SW 1271 (cell line): Measurements from ENCODE around the gene OSBPL6.
"Not testable (repeated sequence)": the region's sequence is repeated elsewhere in the genome, so short reads cannot be mapped to it uniquely, and the experiment has no call there.

Experiments
- DNase-seq, 2 experiments: peaks; one replicate each; lab custom pipeline; 2025; lab: John Stamatoyannopoulos, UW

Gene OSBPL6

DNA sequence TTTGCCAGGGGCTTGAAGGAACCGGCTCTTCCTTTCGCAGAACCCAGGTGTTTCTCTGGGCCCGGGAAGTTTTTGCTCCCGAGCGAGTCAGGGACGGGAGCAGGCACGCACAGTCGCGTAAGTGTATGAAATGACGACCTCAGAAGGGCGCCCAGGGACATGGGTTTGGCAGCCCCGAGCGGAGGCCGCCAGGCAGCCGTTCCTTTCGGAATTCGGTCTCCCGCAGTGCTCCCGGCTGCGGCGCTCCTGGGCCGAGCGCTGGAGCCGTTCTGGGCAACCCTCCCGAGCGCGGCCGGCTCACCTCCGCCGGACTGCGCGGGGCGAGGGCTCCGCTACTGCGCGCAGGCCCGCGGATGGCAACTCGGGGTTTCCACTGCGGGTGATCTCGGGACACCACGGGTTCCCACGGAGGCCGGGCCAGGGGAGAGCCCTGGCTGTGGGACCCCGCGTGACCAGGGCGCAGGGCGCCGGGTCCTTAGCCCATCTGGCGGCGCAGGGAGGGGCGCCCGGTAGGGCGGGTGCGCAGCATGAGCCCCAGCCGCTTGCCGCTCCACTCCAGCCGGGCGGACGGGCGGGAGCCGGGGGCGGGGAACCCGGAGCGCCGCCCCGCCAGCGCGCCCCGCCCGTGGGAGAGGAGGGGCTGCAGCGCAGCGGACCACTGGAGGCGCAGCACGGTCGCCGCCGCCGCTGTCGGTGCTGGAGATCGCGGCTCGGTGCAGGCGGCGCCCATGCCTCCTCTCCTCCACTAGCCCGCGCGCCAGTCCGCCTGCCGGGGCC, at the start of gene OSBPL6:
Gene OSBPL6, plus strand, starts transcription at position 690 of the 777 bp plus-strand sequence. CDS start 111,673 bp downstream, outside the sequence.
- peak; percentile 42 to 56 for DNase-seq

DNA sequence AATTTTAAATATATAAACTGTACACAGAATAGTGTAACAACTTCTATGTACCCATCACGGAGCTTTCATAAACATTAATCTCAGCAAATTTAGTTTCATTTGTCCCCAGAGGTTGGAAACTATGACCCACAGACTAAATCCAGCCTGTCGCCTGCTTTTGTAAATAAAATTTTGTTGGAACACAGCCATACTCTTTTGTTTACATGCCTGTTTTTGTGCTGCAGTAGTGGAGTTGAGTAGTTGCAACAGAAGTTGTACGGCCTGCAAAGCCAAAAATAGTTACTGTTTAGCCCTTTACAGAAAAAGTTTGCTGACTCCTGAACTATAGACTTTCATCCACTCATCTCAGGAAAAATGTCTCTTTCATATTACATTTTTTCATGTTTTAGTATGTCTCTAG, 42.3 kb upstream of the OSBPL6 start:
- no peak for DNase-seq

DNA sequence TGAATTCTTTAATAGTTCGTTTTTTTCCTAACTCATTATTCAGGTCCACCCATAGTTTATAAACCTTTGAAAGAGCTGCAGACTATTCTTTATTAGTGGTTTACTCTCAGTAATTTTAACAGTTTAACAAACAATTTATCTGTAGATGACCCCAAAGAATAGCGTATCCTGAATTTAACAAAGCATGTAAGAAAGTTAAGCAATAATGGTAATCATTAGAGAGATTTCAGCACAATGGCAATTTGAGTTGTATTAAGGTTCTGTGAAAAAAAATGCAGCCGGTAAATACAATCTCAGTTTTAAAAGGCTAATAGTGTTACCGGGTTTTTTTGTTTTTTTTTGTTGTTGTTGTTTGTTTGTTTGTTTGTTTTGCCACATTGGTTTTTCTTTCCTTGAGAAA, 41.8 kb upstream of the OSBPL6 start:
- DNase-seq, result no peak

DNA sequence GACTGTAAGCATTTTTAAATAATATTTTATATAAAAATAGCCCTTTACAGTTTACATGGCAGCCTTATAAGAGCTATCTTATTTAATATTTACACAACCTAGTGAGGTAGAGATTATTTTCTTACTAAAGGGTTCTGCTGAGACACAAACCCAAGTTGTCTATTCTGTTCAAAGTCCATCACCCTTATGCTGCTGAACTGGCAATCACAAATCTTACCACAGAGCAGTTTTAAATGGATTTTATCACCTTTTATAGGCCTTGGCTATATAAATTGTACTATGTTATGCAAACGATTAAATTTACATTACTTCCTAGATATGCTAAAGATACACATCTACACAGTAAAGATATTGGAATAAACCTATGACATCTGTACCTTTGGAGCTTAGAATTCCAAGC, 41.3 kb upstream of the OSBPL6 start:
- DNase-seq, result no peak

DNA sequence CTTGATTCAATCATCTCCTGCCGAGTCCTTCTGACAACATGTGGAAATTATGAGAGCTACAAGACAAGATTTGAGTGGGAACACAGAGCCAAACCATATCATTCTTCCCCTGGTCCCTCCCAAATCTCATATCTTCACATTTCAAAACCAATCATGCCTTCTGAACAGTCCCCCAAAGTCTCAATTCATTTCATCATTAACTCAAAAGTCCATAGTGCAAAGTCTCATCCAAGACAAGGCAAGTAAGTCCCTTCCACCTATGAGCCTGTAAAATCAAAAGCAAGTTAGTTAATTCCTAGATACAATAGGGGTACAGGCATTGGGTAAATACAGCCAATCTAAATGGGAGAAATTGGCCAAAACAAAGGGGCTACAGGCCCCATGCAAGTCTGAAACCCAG, 40.4 kb upstream of the OSBPL6 start:
- not testable (repeated sequence) for DNase-seq

DNA sequence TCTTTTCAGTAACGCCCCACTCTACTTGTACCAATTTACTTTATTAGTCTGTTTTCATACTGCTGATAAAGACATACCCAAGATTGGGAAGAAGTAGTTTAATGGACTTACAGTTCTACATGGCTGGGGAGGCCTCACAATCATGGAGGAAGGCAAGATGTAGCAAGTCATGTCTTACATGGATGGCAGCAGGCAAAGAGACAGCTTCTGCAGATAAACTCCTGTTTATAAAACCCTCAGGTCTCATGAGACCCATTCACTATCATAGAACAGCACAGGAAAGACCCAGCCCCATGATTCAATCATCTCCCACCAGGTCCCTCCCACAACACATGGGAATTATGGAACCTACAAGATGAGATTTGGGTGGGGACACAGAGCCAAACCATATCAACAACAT, 38.8 kb upstream of the OSBPL6 start:
- DNase-seq, result no peak

DNA sequence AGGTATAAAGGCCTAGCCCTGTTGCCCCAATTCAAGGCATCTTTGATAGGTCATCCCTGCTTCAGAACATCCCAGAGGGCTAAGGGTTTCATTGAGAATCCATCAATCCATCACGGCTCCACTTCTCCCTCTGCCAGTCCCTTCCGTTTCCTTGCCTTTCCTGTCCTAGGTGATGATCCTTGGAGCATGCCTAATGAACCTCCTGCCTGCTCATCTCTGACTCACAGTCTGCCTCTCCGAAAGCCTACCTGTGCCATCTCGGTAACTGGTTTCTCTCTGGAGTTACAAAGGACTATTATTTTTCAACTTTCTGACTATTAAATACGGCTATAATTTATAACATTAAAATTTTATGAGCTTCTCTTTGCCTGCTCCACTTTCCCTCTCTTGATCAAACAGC, 36.7 kb upstream of the OSBPL6 start:
- no peak for DNase-seq

DNA sequence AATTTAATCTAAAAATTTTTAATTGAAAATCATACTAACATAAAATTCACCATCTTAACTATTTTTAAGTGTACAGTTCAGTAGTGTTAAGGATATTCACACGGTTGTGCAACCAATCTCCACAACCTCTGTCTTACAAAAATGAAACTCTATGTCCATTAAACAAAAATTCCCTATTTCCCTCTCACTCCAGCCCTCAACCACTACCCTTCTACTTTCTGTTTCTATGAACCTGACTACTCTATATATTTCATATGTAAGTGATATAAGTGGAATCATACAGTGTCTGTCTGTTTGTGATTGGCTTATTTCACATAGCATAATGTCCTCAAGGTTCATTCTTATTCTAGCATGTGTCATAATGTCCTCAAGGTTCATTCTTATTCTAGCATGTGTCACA, 34.3 kb upstream of the OSBPL6 start:
- no peak for DNase-seq

DNA sequence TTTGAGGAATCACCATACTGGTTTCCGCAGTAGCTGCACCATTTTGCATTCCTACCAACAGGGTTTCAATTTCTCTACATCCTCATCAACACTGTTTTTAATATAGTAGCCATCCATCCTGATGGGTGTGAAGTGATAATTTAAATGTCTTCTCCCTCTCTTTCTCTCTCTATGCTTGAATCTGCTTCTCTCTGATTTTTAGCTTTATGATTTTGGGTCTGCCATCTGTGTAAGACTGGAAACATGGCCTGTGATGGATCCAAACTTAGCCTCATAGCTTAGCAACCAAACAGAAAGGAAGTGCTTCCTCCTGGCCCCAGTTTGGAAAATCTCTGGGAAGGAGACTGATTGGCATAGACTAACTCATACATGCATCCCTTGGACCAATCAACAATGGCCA, 33.7 kb upstream of the OSBPL6 start:
- no peak for DNase-seq

DNA sequence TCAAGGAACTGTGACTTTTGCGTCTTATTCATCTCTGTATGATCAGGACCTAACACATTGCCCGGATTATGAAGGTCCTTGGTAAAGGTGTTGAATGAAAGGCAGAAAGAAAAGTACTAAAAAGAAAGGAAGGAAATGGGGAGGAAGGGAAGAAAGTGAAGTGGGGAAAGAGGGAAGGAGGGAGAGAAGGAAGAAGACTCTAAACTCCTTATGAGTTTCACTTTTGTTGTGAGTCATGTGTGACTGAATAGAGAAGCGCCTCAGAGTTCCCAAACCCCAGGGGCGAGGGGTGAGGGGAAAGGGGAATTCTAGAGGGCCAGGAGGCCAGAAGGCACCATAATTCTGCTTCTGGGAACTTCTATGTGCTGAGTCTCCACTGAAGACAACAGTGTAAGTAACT, 30.9 kb upstream of the OSBPL6 start:
- DNase-seq, result no peak

DNA sequence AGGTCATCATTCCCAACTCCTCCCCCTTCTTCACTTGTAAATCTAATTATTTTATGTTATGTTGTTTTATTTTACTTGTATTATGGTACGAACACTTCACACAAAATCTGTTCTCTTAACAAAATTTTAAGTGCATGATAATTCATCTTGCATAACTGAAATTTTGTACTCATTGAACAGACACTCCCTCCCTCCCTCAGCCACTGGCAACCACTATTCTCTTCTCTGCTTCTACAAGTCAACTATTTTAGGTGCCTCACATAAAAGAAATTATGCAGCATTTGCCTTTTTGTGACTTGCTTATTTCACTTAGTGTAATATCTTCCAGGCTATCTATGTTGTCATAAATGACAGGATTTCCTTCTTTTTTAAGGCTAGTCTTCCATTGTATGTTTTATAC, 30.4 kb upstream of the OSBPL6 start:
- DNase-seq, result no peak

DNA sequence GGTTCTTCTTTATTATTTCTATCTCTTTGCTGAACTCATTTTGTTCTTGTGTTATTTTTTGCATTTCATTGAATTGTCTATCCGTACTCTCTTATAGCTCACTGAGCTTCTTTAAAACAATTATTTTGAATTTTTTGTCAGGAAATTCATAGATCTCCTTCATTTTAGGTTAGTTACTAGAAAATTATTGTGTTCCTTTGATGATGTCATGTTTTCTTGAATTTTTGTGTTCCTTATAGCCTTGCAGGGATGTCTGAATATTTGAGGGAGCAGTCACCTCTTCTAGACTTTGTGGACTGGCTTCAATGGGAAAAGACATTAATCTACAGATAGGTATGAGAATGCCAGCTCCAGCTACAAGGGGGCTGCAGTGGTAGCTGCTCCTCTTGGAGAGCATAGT, 20.7 kb upstream of the OSBPL6 start:
- no peak for DNase-seq

DNA sequence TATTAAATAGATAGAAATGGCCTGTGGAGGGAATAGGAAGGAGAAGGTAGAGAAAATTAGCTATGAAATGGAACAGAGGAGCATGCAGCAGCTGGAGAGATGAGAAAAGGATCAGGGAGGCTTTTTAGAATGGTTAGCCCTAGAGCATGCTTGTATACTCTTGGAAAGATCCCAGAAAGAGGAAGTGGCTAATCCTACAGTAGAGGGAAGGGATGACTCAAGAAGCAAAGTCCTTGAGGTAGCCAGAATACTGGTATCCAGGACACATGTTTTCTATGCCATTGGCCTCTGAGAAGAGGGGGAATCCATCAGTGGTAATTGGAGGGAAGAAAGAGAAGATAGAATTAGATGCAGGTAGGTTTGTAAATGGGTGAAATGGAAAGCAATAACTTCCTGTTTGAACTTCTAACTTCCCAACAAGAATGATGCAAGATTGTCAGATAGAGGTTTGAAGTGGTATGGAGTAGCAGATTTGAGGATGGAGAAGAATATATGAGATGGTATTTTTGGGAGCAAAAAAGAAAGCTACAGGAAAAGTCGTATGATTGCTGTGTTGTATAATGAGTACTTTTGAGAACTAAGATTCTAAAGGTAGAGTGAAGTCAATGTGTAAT, 17.1 kb upstream of the OSBPL6 start:
- DNase-seq, result no peak

DNA sequence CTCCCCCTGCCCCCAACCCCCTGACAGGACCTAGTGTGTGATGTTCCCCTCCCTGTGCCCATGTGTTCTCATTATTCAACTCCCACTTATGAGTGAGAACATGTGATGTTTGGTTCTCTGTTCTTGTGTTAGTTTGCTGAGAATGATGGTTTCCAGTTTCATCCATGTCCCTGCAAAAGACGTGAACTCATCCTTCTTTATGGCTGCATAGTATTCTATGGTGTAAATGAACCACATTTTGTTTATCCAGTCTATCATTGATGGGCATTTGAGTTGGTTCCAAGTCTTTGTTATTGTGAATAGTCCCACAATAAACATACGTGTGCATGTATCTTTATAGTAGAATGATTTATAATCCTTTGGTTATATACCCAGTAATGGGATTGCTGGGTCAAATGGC, 13.7 kb upstream of the OSBPL6 start:
- DNase-seq, result not testable (repeated sequence)

DNA sequence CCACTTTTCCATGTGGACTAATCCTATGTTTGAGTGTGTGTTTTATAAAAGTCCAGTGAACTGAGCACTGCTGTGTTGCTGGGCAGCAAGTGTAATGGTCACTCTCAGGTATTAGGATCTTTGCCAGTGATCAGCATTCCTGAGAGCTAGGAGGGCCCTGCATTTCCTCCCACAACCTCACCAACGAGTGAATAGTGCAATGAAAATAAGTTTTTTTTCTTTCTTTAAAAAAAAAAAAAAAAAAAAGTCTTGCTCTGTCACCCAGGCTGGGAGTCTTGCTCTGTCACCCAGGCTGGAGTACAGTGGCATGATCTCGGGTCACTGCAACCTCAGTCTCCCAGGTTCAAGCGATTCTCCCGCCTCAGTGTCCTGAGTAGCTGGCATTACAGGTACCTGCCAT, 6.5 kb upstream of the OSBPL6 start:
- no peak for DNase-seq

DNA sequence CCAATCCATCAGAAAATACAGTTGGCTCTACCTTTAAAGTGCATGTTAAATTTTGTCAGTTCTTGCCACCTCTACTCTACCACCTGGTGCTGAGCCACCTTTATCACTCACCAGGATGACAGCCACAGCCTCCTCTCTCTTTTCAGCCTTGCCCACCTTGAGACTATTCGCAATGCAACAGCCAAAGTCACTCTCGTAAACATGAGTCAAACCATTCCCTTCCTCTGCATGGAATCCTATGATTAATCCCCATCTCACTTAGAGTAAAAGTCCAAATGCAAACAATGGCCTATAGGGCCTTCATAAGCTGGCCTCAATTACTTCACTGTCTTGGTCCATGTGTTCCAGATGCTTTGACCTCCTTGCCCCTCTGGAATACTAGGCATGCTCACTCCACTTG, 5.8 kb upstream of the OSBPL6 start:
- no peak for DNase-seq

DNA sequence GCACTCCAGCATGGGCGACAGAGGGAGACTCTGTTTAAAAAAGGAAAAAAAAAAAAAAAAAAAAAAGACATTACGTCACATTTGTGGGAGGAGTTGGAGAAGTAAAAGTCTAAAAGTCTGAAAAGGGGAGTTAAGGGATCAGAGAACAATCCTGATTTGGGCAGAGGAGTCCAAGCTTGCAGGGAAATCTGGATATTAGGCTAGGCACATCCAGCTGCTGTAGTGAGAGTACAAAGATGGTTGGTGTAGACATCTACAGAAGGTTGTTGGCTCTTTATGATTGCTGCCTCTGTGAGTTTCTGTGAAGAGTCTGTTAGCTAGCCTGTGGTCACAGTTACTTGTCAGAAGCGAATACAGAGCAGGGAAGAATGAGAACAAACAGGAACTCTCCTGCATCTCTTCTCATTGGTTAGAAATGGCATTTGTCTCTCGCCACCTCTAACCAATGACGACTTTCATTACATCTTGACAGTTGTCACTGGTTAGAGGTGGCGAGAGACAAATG, 3.3 kb upstream of the OSBPL6 start:
- DNase-seq, result no peak

DNA sequence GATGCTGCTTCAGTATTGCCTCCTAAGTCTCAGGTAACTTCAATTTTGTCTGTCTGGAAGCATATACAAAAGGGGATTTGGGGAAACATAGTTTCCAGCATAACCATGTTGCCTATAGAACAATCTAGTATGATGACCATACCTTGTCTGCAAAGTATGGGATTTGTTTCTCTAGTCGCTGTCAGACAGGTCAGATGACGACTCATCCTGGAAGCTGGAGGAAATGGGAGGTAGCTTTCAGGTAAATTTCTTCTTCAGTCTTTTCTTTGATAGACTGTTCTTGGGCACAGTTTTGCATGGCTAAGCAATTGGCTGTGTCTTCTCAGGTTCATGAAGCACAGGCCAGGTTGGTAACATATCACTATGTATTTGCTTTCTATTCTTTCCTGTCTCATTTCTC, 2.8 kb upstream of the OSBPL6 start:
- no peak for DNase-seq

DNA sequence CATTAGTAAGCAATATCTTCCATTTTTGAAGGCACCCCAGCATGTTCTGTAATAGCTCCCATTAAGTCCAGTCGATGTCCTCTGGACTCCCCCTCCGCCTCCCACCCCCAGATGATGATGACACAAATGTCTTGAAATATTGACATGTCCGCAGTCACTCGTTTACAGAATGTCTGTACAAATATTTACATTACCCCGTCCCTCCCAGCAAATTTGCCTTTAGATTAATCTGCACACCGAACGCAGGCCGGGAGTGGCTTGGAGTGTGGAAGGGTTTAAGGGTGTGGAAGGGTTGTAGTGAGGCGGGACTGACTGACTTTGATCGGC, 853 bp upstream of the OSBPL6 start:
- DNase-seq, result no peak

DNA sequence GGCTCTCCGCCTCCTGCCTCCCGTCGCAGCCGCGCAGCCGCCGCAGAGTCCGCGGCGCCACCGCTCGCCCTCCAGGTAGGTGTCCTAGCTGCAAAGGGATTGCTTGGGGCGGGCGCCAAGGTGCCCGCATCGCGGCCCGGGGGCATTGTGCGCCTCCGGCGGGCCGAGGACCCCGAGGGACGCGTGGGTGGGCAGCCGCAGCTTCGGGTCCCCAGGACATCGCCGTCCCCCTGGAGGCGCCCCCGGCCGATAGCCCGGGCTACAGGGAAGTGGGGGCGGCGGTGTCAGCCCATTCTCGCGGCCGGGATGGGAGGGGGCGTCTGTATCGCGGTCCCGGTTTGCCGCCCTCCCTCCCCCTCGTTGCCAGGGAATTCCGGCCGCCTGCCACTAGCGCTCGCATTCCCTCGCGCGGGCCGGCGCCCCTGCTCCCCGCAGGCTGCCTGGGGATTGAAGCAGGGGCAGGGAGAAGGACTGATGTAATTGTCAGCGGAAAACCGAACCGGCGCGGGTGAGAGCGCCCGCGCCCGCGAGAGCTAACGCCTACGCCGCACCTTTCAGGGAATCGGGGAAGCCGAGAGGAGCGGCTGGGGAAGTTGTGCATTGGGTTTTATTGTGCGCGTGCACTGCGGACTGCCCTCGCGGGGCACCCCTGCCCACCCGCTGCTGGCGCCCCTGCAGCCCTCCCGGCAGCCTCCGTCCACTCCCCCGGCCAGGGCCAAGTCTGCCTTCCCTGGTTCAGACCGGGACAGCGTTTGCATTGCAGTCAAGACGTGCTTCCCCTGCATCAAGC, 483 bp downstream of the OSBPL6 start:
- DNase-seq, result peak in 1 of 2 experiments; percentile 49

DNA sequence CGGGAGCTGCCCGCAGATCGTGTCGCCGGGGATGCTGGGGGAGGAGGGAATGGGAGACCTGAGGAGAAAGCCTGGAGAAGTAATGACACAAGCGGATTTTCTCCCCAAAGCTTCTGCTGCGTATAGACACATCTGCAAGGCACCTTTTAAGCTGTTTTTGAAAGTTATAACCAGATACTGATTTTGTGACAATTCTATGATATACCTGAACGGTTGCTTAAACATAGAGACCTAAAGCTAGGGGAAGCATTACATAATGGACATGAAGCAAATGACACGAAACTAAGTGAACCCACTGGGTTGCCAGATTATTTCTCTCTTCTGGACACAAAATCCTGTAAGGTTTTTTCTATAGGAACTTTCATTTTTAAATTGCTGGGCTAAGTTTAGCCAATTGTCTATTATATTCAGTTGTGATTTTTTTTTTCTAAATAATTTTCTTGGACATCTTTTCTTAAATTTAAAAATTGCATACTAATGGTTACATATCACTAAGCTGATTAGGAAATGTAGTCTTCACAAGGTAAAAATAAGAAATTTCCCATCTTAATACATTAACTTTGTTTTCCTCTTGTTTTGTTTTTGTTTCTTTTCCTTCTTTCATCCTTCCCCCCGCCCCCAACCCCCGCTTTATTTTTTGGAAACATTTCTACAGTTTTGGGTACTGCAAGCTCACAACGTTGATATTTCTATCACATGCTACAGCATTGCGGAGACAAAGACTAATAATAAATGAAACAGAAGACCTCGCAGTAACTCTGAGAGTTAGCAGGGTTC, 1.3 kb downstream of the OSBPL6 start:
- DNase-seq, result peak in 1 of 2 experiments; percentile 52

DNA sequence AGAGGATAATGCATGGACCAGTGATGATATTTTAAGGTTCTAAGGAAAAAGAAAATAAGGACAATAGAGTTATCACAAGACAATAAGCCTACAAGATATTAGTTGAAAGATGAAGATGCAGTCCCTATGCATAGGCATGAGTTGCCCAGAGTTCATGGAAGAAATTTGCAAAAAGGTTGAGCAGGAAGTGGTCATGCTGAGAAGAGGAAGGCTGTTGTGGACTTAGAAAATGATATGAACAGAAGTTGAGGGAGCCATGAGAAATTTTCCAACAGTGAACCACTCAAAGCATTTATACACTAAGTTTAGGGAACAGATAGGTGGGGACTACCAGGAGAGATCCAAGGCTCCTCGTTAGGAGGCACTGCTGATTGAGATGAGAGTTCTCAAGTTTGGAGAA, 3.5 kb downstream of the OSBPL6 start:
- no peak for DNase-seq
